ENCODE measurements around the gene SH3RF1. TPM values are rescaled to one million over a fixed set of nuclear protein-coding genes. Genes with fewer than 3 reads are reported as not detected.

Gene SH3RF1
- total and polyA plus RNA-seq, 10 of the 15 experiments (the other 5 are each of a cell fraction or from before 2014, with no cell fraction given): 4.5 to 22.5 (median 10.4) TPM

- Histone ChIP-seq H3K4me2 (ENCODE audit: control insufficient read depth, insufficient read depth) (peak overlapping the region; percentile 71), H3K4me1 (ENCODE audit: control insufficient read depth, insufficient read depth, low read length) (peaks cover 7% of the 10 kb centered on the region), H3K27me3 (replicated peaks in 1 of 2; ENCODE audit: control insufficient read depth in 2 of 2, insufficient read depth in 2 of 2, low read length in 1 of 2) (no peaks in the 10 kb centered on the region), H4K20me1 (ENCODE audit: control insufficient read depth, insufficient read depth) (no peaks in the 10 kb centered on the region), H3K36me3 (ENCODE audit: control insufficient read depth in 2 of 2, insufficient read depth in 2 of 2, low read length in 1 of 2) (peaks cover 3 to 11% of the 10 kb centered on the region in 2 experiments; a peak in 2 of 4 replicates), H3K27ac (ENCODE audit: control insufficient read depth, insufficient read depth) (no peak overlapping the region), H3K9ac (ENCODE audit: control insufficient read depth, insufficient read depth, low read length) (no peak overlapping the region), H2AFZ (ENCODE audit: control insufficient read depth, low read depth, low read length) (no peak overlapping the region), H3K4me3 (peak overlapping the region; percentile 60), H3K9me3 (replicated peaks; ENCODE audit: control insufficient read depth, insufficient read depth, low read length) (no peaks in the 10 kb centered on the region; the same call in 2 of the 3 replicates), H3K79me2 (ENCODE audit: control insufficient read depth, insufficient read depth, low read length) (peaks cover 78% of the 10 kb centered on the region)
- intact Hi-C loops (cut with micrococcal nuclease; ENCODE audit: unreplicated experiment) (no loop called here), in situ Hi-C loops (cut with MboI) (no loop called here)
- no TSS peak for BruUV-seq (replicated peaks)
- WGBS (ENCODE audit: insufficient coverage, insufficient replicate concordance, low lambda C conversion rate, missing lambda C conversion rate): 95% methylated on average over 1 of the region's 1 CpG
- ChIA-PET CTCF (interaction anchor here (0.8 to 4.7 kb wide), 4 partner anchors 10 to 77 kb away, joined by 3 to 37 read pairs (median 4); no protein-coding TSS in a partner anchor), POLR2A (interaction anchor here (1.3 to 4.0 kb wide), 2 partner anchors 11 to 171 kb away, joined by 3 to 21 read pairs; no protein-coding TSS in a partner anchor), SMC1A (ENCODE audit: uncharacterized antibody, unreplicated experiment) (interaction anchor here (0.7 to 6.6 kb wide), 13 partner anchors 12 to 344 kb away, joined by 3 to 102 read pairs (median 5); no protein-coding TSS in a partner anchor), RAD21 (ENCODE audit: unreplicated experiment) (interaction anchor here (0.6 to 6.0 kb wide), 7 partner anchors 11 to 271 kb away, joined by 3 to 64 read pairs (median 3); partner anchors contain the start of gene CBR4)
- TF ChIP-seq KDM1A (IDR thresholded peaks at IDR 0.05; ENCODE audit: borderline replicate concordance): no peak
- no peak for TF ChIP-seq JUND (IDR thresholded peaks at IDR 0.05; ENCODE audit: low read depth, low read length)
- no peak for TF ChIP-seq ZNF217 (IDR thresholded peaks at IDR 0.05)
- TF ChIP-seq ZNF384 (IDR thresholded peaks at IDR 0.05; ENCODE audit: borderline replicate concordance, low read depth, low read length): no peak
- no peak for TF ChIP-seq MTA2 (IDR thresholded peaks at IDR 0.05; ENCODE audit: low read depth)
- TF ChIP-seq CUX1 (IDR thresholded peaks at IDR 0.05; ENCODE audit: insufficient replicate concordance, low read depth, low read length): no peak
- TF ChIP-seq NFYA (IDR thresholded peaks at IDR 0.05; ENCODE audit: borderline replicate concordance, low read depth, low read length): no peak
- no peak for TF ChIP-seq ZBTB33 (IDR thresholded peaks at IDR 0.05)
- TF ChIP-seq EP300 (IDR thresholded peaks at IDR 0.05; ENCODE audit: borderline replicate concordance in 1 of 2, control insufficient read depth in 1 of 2, low read depth in 2 of 2, low read length in 2 of 2): no peak
- no peak for TF ChIP-seq NRF1 (conservative IDR thresholded peaks at IDR 0.05; ENCODE audit: low read depth, low read length)
- no peak for TF ChIP-seq TCF12 (IDR thresholded peaks at IDR 0.05; ENCODE audit: low read depth, low read length)
- TF ChIP-seq IRF3 (IDR thresholded peaks at IDR 0.05): no peak
- no peak for TF ChIP-seq ZNF24 (IDR thresholded peaks at IDR 0.05)
- ATAC-seq (no peak), FAIRE-seq (no peak), DNase-seq (ENCODE audit: low read depth, low spot score) (no peak)
Measured at GRCh38 chr4:169267070-169267469, 3.7 kb downstream of the SH3RF1 start.

Data from GM12878 (cell line).